HUDEP-2 (cell line): Measurements from ENCODE around the gene HCN4.

Source experiments
- DNase-seq, 76 experiments: peaks; one replicate each; lab custom pipeline; 2025; ENCODE audit not compliant: unreplicated experiment in 76 of 76; lab: John Stamatoyannopoulos, UW

Gene HCN4

DNA sequence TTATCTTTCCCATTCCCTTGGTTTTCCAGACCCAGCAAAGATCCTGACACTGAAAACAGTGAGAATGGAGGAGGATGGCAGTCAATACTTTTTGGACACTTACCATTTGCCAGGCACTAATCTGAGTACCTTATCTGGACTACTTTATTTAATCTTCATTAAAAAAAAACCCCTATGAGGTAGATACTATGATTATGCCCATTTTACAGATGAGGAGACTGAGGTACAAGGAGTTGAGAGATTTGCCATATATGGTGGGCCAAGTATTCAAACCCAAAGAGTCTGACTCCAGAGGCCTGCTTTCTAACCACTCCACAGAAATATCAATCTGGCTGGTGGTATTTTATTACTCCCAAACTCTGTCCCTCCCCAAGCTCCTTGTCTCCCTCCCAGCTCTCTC is 19.6 kb downstream of the HCN4 start:
- no peak for DNase-seq

DNA sequence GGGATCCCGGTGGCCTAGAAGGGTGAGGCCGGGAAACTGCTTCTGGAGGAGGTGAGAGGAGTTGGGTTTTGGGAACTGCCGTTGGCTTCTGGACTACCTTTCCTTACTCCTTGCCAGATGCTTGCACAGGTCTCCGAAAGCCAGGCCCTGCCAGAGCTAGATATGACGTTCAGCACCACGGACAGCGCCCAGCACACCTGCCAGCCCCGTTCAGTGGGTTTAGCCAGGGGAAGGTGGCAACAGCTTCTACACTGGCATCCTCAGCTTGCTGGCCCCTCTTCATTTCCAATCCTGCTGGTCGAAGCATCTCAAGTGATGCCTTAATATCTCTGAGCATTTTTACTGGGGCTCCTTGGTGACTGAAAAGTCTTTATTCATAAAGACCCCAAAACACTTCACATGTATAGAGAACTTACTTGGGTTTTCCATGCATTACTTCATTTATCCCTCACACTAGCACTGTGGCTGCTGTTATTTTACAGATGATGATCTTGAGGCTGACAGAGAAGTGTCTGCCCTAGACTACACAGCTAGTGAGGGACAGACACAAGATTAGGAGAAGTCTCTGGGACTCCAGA is 21.9 kb downstream of the HCN4 start:
- DNase-seq: peak in 46 of 76 experiments; percentile 1 to 56 (median 20)

DNA sequence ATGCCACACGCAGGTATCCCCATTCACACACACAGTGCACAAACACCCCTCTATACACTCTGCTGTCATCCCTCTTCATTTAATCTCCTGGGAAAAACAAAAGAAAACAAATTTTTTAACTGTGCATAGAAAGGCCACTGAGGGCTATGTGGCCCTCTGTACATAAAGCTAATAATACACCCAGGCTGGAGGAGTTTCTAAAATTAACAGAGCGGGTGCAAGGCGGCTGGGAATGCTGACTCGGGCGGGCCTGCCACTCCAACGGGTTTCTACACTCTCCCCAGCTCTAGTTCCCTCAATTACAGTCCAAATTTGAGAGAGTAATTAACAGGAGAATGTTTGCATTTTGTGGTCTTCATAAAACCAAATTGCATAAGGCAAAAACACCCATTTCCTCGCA is 23.1 kb downstream of the HCN4 start:
- no peak for DNase-seq

DNA sequence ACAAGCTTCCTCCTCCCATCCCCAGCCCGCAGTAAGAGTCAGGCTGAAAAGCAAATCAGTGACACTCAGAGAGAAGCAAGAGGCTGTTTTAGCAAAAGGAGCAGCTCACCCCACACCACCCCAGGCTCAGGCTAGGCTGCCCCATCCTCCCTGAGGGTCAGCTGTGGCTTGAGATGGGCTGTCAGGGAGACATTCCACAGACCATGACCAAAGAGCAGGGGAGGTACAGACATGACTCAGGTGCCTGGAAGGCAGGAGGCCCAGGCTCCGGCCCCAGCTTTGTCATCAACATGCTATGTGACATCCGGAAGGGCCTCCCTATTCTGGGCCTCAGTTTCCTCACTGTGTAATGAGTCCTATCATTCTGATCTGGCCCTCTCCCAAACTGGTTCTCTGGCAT is 24.7 kb downstream of the HCN4 start:
- DNase-seq: no peak

DNA sequence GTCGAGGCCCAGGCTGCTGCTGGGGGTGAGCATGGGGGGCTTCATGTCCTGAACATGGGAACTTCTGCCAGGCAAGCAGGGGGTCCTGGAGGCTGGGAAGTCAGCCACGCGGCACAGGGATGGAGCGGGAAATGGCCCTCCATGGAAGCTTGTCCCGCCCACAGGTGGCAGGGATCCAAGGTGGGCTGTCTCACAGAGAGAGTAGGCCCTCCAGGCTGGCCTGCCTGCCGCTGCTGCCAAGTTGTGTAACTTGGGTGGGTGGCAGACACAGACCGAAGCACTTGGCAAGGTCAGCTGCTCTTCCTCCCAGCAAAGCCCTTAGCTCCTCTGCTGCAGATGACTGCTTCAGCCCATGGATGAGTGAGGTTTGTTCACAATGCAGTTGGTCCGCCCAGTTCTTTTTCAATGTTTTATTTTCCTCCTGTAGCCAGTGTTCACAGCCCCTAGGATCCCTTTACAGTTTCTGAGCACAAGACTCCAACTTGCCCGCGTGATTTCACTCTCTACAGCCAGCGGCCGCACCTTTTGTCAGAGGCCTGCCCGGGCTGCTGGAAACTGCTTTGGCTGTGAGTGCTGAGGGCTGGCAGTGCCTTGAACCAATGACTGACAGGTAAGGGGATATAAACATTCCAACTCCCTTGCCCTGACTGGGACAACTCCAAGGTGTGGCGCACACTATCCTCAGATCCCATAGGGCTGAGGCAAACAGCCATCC is 26.7 kb downstream of the HCN4 start:
- DNase-seq: no peak

DNA sequence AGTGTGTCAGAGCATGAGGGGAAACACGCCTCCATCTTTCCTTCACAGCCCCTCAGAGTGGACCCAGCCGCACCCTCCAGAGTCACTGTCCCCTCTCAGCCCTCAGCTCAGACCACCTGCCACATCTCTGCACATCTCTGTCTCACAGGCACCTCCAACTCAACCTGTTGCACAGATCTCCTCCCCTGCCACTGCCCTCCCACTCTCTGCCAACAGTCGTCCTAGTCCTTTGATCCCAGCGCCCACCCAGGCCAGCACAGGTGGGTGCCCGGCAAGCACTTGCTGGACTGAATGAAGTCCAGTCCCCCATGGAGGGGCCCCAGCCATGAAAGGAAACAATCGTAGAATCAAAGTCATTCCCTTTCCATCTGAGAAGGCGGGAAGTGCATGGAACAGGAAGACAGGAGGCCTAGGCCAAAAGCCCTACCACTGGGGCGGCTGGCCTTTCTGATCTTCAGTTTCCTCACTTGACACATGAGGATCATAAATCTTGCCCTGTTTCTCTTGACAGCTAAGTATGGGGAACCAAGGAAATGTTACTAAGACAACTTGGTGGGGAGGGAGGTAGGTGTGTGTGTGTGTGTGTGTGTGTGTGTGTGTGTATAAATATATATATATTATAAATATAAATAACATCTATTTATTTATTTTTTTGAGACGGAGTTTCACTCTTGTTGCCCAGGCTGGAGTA is 28.1 kb downstream of the HCN4 start:
- DNase-seq: no peak

DNA sequence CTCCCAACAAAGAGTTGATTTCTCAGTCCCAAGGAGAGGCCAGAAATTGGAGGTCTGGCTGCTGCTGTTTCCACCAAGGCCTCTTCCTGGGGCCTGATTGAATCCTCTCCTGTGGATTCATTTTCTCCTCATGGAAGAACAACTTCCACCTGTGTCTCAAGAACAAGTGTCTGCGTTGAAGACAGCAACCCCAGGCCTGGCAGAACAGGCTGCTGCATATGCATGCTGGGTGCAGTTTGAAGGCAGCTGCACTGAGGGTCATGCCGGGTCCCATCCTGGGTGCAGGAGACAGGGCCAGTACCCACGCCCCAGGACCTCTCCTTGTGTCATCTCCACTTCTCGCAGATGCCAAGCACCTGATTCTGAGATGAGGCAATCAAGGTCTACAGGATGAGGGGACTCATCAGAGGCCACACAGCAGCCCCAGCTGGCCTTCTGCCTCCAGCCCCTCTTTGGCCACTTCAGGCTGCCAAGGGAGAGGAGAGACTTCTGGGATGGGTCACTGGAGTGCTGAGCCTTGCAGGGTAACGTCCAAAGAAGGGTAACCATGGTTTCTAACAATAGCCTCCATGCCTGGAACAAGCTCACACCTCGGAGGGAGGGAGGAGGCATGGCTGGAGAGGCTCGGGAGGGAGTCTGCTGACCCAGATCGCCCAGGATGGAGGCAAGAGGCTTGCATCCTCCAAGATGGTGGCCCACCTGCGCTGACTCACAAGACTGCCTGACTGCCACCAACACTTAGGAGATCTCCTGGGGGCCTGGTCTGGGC is 30.0 kb downstream of the HCN4 start:
- DNase-seq: no peak

DNA sequence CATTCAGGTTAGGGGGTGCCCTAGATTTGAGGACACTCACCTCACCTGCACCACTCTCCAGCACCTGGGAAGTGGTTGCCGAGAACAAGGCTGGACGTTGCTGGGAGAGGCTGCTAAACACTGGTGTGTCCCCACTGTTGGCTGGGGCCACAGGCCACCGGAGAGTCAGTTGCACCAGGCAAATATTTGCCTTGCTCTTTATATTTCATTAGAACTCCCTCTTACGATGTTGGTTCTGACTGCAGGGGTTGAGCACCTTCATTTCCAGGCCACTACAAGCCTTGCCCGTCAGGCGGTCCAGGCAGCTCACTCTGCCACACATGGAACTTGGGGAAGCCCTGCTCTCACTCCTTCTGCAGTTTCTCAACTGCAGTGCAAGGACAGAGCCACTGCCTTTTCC is 30.7 kb downstream of the HCN4 start:
- DNase-seq: no peak

DNA sequence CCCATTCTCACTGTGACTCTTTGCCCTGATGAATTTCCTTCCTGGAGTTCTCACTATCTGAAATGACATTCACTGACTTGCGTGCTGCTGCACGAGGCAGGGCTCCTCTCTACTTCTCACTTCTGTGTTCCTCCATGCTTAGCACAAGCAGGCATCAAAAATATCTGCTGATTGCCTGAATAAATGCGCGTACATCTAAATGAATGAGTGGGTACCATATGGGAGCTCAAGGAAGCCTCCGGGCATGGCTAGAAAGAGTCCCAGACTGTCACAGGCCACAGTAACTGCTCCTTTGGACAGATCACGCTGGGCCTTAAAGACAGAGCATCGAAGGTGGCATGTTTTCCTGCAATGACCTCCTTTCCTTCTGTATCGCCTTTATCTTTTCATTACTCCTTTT is 31.6 kb downstream of the HCN4 start:
- no peak for DNase-seq

DNA sequence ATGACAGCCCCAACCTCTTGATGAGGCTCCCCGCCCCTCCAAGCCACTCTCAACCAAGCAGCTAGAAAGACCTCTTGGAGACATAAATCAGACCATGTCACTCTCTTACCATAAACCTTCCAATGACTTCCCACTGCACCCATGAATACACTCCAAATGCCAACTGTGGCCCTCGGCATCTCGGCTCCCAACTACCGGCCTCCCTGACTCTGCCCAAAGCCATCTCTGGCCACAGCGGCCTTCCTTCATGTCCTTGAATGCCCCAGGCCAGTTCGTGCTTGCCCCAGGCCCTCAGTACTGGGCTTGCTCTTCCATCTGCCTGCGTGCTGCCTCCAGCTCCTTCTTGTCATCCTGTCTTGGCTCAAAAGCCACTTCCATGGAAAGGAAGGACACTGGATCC is 32.0 kb downstream of the HCN4 start:
- DNase-seq: no peak

DNA sequence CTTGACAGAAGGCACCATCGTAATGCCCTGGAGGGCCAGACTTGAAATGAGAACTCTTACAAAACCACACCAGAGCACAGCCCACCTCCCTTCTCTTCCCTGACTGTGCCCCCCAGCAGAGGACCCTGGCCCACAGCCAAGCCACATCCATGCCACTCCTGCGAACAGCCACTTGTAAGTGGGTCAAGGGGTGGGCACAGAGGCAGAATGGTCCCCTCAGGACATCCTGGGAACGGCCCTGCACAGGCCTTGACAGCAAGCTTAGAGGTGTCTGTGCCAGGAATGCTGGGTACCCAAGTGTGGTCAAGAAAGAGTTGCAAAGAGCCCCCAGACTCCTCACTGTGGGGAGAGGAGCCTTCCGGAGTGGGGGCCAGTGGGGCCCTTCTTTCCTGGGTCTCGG is 33.3 kb downstream of the HCN4 start:
- no peak for DNase-seq

DNA sequence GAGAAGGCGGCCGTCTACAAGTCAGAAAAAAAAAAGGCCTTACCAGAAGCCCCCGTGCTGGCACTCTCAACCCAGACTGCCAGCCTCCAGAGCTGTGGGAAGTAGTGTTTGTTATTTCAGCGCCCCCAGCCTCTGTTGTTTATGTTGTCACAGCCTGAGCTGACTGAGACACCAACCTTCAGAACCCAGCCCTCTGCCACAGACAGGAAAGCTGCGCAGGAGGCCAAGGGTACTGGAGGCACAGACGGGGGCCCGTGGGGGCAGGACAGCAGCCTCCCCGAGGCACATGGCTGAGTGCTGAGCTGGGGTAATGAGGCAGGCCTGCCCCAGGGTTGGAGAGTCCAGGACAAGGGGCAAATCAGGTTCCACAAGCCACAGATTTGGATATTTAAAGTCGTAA is 33.7 kb downstream of the HCN4 start:
- DNase-seq: no peak

DNA sequence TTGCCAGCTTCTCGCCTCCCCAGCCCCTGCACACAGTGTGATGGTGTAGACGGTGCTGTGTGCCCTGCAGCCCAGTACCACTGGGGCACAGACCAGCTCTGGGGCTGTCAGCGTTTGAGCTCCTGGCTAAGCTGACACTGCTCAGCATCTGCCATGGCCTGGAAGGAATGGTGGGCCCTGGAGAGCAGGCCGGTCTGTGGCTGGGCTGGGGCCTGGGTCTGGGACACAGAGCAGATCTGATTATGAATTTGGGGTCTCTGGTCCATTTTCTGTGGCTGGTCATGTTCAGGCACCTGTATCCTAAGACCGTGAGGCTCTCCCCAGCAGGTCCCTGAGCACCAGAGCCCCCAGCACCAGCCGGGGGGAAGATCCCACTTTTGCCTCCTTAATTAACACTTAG is 34.7 kb downstream of the HCN4 start:
- DNase-seq: no peak

DNA sequence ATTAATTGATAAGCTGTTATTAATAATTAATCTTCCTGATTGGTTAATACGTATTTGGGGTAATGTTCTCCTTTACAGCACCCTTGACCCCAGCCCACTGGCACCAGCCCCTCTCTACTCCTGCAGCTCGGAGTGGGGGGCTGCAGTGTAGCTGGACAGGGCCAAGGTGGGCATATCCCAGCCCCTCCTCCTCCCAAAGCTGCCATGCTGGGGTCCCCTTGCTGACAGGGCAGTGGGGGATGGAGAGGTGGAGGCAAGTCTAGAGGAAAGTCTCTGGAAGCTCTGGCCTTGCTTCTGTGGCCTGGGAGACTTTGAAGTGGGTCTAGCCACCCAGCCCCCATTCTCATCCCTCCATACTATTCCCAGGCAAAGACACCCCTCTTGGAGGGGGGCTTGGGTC is 35.8 kb downstream of the HCN4 start:
- DNase-seq: no peak

DNA sequence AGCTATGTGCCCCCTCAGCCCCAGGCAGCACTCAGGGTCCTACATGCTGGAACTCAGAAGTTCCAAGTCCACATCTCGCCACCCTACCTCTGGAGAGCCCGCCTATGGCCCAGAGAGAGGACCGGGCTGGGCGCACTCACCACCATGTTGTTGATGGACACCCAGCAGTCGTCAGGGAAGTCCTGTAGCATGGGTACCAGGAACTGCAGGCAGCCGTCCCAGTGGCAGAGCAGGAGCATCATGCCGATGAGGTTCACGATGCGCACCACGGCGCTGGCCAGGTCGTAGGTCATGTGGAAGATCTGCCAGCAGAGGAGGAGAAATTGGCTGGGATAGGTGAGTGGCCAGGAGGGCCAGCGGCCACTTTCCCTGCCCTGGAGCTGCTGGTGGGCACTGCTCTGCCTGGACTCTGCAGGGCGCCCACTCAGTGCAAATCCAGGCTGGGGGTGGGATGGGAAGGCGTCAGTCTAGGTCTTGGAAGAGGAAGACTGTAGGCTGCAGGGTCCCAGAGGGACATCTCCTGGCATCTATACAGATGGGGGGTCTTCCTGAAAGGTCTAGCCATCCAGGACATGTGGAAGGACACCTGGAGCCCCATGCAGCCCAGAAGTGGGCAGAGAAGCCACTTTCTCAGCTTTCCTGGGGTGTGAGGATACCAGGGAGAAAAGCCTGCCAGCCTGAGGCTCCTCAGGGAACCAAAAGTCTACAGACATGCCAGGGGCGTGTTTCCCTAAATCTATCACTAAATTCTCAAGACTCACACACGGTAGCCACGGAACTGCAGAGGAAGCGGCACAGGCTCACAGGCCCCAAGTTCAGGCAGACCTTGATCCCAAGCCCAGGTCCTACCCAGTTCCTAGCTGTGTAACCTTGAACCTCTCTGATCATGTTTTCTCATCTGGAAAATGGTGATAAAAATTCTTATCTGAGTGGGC is 36.5 kb downstream of the HCN4 start:
- no peak for DNase-seq

DNA sequence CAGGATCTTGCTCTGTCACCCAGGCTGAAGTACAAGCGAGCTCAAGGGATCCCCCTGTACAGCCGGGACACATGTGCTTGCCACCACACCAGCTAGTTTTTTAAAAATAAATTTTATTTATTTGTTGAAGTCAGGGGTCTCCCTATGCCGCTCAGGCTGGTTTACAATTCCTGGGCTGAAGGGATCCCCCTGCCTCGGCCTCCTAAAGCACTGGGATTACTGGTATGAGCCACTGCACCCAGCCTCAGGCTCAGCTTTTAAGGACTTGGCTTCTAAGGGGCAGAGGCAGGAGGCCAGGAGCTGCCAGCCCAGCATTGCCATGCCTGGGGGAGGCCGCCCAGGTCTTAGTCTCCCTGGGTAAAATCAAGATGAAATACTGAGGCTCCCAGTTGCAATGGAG is 37.3 kb downstream of the HCN4 start:
- no peak for DNase-seq

DNA sequence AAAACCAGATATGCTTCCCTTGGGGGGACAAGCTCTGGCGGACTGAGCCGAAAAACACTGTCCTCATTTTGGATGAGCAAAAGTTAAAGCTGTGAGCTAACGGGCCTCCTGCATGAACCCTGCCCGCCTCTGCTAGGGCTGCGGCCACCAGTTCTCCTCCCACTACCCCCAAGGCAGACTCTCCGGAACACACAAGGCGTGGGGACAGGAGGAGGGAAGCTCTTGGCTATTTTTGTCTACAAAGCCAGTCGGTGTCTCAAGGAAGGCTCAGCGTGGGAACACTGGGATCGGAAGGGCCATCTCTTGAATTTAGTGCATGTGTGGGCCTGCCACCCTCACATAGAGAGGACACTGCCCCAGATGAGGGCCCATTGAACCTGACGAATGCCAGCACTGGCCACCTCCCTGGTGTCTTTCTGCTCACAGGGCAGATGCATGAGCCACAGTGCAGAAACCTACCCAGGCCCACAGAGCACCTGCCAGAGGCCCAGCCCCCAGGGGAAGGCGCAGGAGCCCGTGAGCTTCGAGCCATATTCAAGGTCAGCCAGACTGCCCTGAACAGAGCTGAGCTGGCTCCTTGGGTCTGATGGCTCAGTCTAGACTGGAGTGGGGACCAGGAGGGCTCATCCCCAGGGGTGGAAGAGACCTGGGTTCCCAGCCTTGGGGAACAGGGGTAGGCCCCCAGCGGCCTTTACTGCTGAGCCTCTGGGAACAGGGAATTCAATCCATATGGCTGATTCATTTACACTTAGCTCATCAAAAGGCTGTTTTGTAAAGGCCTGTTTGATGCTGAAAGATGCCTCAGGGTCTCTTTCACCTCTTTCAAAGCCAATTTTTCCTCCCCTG is 38.3 kb downstream of the HCN4 start:
- no peak for DNase-seq

DNA sequence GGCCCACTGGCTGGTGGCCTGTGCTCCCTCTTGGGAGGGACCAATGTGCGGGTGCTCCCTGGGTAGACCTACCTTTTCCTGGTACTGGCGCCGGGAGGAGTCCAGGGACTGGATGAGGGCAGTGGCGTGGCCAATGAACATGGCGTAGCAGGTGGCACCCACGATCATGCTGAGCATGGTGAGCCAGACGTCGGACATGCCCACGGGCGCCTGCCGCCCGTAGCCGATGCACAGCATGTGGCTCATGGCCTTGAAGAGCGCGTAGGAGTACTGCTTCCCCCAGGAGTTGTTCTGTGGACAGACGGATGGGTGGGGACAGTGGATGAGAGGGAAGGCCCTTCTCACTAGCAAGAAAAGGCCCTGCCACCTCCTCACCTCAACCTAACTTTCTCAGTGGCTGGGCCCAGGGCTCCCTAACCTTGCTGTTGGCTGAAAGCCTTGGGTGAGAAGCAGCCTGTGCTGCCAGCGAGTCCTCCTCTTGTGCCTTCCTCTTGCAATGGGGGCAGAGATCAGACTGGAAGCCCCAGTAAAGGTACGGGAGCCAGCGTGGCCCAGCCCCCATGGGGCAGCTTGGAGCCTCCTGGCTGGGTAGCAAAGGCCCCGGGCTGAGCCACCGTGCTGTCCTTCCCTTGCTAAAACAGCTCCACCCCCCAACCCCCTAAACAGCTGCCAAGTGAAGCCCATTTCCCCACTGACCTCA is 39.1 kb downstream of the HCN4 start:
- DNase-seq: no peak

DNA sequence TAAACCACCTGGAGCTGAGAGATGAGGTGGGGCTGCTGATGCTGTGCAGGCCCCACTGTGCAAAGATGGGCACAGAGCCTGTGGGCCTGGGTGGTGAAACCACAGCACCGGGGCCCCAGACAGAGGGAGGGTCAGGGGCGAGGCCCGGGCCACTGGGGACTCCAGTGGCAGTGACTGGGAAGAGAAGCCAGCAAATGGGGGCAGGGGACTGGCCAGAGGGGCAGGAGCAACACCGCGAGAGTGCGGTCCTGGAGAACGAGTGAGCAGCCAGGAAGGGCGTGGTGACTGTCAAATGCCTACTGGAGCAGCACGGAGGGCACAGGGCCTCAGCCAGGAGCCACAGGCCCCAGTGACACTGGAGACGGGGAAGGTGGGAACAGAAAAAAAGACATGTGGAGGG is 39.8 kb downstream of the HCN4 start:
- no peak for DNase-seq
